ENCODE measurements around the gene KCNQ1.

DNA sequence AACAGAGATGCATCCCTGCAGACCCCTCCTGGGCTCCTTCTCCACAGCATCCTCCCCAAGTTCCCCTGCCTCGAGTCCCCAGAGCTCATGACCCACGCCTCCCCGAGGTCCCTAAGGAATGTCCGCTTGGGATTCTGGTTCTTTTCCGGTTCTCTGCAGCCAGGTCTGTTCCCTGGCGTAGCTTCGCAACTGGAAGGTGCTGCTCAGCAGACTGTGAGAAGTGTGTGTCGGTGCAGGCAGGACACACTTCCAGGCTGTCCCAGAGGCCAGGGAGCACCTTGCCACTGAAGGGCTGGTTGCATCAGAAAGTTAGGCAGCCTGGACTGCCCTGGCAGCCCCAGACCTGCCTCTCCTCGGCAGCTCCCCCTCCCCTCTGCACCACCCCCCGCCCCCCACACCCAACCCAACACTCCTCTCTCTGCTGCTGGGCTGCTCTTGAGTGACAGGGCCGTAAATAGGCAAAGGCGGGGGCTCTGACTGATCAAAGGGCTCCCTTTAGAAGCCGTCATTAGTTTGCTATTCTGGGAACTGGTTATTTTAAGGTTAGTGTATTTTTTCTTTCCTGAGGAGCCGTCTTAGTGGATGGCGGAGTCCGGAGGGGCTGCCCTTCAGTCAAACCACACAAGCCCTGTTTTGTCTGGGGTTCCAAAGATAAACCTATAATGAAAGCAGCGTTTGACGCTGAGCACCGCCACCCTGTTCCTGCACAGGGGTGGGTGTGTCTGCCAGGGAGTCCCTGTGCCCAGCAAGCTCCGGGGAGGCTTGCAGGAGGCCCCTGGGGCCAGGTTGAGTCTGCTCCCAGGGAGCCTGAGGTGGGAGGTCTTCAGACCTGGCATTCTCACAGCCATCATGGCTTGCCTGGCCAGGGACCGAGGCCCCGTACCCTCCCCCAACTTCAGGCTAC, 343.6 kb downstream of the KCNQ1 start:
- TF ChIP-seq CEBPB (IDR thresholded peaks at IDR 0.05; ENCODE audit: low read depth), result no peak
- TF ChIP-seq POLR2A (IDR thresholded peaks at IDR 0.05; ENCODE audit: borderline replicate concordance, extremely low read depth, insufficient read depth, insufficient read length), result no peak
- no peak for TF ChIP-seq YY1 (IDR thresholded peaks at IDR 0.05; ENCODE audit: extremely low read depth, insufficient replicate concordance, low read depth, low read length)
- TF ChIP-seq, protein P1, sequence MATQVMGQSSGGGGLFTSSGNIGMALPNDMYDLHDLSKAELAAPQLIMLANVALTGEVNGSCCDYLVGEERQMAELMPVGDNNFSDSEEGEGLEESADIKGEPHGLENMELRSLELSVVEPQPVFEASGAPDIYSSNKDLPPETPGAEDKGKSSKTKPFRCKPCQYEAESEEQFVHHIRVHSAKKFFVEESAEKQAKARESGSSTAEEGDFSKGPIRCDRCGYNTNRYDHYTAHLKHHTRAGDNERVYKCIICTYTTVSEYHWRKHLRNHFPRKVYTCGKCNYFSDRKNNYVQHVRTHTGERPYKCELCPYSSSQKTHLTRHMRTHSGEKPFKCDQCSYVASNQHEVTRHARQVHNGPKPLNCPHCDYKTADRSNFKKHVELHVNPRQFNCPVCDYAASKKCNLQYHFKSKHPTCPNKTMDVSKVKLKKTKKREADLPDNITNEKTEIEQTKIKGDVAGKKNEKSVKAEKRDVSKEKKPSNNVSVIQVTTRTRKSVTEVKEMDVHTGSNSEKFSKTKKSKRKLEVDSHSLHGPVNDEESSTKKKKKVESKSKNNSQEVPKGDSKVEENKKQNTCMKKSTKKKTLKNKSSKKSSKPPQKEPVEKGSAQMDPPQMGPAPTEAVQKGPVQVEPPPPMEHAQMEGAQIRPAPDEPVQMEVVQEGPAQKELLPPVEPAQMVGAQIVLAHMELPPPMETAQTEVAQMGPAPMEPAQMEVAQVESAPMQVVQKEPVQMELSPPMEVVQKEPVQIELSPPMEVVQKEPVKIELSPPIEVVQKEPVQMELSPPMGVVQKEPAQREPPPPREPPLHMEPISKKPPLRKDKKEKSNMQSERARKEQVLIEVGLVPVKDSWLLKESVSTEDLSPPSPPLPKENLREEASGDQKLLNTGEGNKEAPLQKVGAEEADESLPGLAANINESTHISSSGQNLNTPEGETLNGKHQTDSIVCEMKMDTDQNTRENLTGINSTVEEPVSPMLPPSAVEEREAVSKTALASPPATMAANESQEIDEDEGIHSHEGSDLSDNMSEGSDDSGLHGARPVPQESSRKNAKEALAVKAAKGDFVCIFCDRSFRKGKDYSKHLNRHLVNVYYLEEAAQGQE (IDR thresholded peaks at IDR 0.05; ENCODE audit: low read depth), result no peak
- TF ChIP-seq, protein P2, sequence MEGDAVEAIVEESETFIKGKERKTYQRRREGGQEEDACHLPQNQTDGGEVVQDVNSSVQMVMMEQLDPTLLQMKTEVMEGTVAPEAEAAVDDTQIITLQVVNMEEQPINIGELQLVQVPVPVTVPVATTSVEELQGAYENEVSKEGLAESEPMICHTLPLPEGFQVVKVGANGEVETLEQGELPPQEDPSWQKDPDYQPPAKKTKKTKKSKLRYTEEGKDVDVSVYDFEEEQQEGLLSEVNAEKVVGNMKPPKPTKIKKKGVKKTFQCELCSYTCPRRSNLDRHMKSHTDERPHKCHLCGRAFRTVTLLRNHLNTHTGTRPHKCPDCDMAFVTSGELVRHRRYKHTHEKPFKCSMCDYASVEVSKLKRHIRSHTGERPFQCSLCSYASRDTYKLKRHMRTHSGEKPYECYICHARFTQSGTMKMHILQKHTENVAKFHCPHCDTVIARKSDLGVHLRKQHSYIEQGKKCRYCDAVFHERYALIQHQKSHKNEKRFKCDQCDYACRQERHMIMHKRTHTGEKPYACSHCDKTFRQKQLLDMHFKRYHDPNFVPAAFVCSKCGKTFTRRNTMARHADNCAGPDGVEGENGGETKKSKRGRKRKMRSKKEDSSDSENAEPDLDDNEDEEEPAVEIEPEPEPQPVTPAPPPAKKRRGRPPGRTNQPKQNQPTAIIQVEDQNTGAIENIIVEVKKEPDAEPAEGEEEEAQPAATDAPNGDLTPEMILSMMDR (IDR thresholded peaks at IDR 0.05 in 2 of 3, conservative IDR thresholded peaks at IDR 0.05 in 1 of 3; ENCODE audit: borderline replicate concordance in 1 of 3, insufficient read depth in 1 of 3, low read depth in 2 of 3, low read length in 2 of 3), result no peak
- TF ChIP-seq SRF (IDR thresholded peaks at IDR 0.05; ENCODE audit: low read depth), result no peak
- TF ChIP-seq EZH2 (IDR thresholded peaks at IDR 0.05), result no peak
- TF ChIP-seq POLR2AphosphoS5 (IDR thresholded peaks at IDR 0.05; ENCODE audit: low read depth, low read length), result no peak
- no peak for TF ChIP-seq ZNF274 (IDR thresholded peaks at IDR 0.05; ENCODE audit: low read depth, low read length)
- TF ChIP-seq RAD21 (IDR thresholded peaks at IDR 0.05; ENCODE audit: low read depth), result no peak
- no peak for TF ChIP-seq ZFX (IDR thresholded peaks at IDR 0.05)
- TF ChIP-seq EGR1 (IDR thresholded peaks at IDR 0.05; ENCODE audit: low read depth), result no peak
- no peak for TF ChIP-seq SP1 (IDR thresholded peaks at IDR 0.05; ENCODE audit: low read depth)
